H9 (cell line): ENCODE data around the gene CCDC57. TPM values are rescaled to one million over a fixed set of nuclear protein-coding genes. Genes with fewer than 3 reads are reported as not detected.
"Not testable (repeated sequence)": the region's sequence is repeated elsewhere in the genome, so short reads cannot be mapped to it uniquely, and the experiment has no call there.

Source experiments
- DNase-seq: peaks from one replicate; pipeline ENCODE4 v3.0.0-alpha.2; 2017
- H2AFZ ChIP-seq: one replicate; pipeline ENCODE4 v1.6.1; 2013; ENCODE audit warnings: mild to moderate bottlenecking, low read length, control low read depth, moderate library complexity
- H2AK5ac ChIP-seq: 2 replicates; pipeline ENCODE4 v1.6.1; 2013; ENCODE audit warnings: low read length, control low read depth, mixed read lengths; ENCODE audit not compliant: insufficient read length
- H2BK120ac ChIP-seq: one replicate; pipeline ENCODE4 v1.6.1; 2013; ENCODE audit warnings: low read depth, mild to moderate bottlenecking, low read length, control low read depth, inconsistent platforms; ENCODE audit not compliant: poor library complexity, severe bottlenecking
- H2BK12ac ChIP-seq: 2 replicates; pipeline ENCODE4 v1.6.1; 2013; ENCODE audit warnings: low read length, control low read depth, mixed read lengths, low read depth; ENCODE audit not compliant: insufficient read length
- H2BK15ac ChIP-seq: 2 replicates; pipeline ENCODE4 v1.6.1; 2013; ENCODE audit warnings: low read depth, low read length, control low read depth
- H2BK20ac ChIP-seq: one replicate; pipeline ENCODE4 v1.6.1; 2013; ENCODE audit warnings: low read depth, mild to moderate bottlenecking, low read length, control low read depth, inconsistent platforms; ENCODE audit not compliant: poor library complexity, severe bottlenecking
- H2BK5ac ChIP-seq: 2 replicates; pipeline ENCODE4 v1.6.1; 2013; ENCODE audit warnings: low read length, control low read depth, mixed read lengths; ENCODE audit not compliant: insufficient read length
- H3K14ac ChIP-seq: 2 replicates; pipeline ENCODE4 v1.6.1; 2013; ENCODE audit warnings: low read length, control low read depth; ENCODE audit not compliant: insufficient read depth
- H3K18ac ChIP-seq: 2 replicates; pipeline ENCODE4 v1.6.1; 2013; ENCODE audit warnings: low read depth, mild to moderate bottlenecking, mixed read lengths, low read length, control low read depth; ENCODE audit not compliant: insufficient read length
- H3K23ac ChIP-seq: 2 replicates; pipeline ENCODE4 v1.6.1; 2013; ENCODE audit warnings: low read length, control low read depth, mixed read lengths, low read depth; ENCODE audit not compliant: insufficient read length
- H3K23me2 ChIP-seq: 2 replicates; pipeline ENCODE4 v1.6.1; 2013; ENCODE audit warnings: low read depth, mild to moderate bottlenecking, mixed read lengths, low read length, control low read depth; ENCODE audit not compliant: insufficient read length, poor library complexity, severe bottlenecking
- H3K27ac ChIP-seq: 2 replicates; pipeline ENCODE4 v1.5.1; 2013; ENCODE audit warnings: low read length, control low read depth, mixed read lengths, low read depth; ENCODE audit not compliant: insufficient read length
- H3K27me3 ChIP-seq: 2 replicates; pipeline ENCODE4 v1.6.1; 2013; ENCODE audit warnings: low read length, control low read depth, inconsistent platforms; ENCODE audit not compliant: insufficient read depth
- H3K4ac ChIP-seq: 2 replicates; pipeline ENCODE4 v1.6.1; 2013; ENCODE audit warnings: low read depth, mild to moderate bottlenecking, control low read depth, inconsistent platforms, low read length, moderate library complexity
- H3K4me1 ChIP-seq: 2 replicates; pipeline ENCODE4 v1.6.1; 2013; ENCODE audit warnings: low read length, control low read depth, inconsistent platforms; ENCODE audit not compliant: insufficient read depth
- H3K4me2 ChIP-seq: 2 replicates; pipeline ENCODE4 v1.6.1; 2013; ENCODE audit warnings: low read length, control low read depth, mixed read lengths; ENCODE audit not compliant: insufficient read length, insufficient read depth
- H3K56ac ChIP-seq: 2 replicates; pipeline ENCODE4 v1.6.1; 2013; ENCODE audit warnings: low read depth, mild to moderate bottlenecking, mixed read lengths, low read length, control low read depth; ENCODE audit not compliant: insufficient read length
- H3K79me1 ChIP-seq: 2 replicates; pipeline ENCODE4 v1.6.1; 2013; ENCODE audit warnings: low read depth, mild to moderate bottlenecking, moderate library complexity, low read length, control low read depth, inconsistent platforms; ENCODE audit not compliant: insufficient read depth, poor library complexity, severe bottlenecking
- H3K79me2 ChIP-seq: 2 replicates; pipeline ENCODE4 v1.6.1; 2013; ENCODE audit warnings: low read length, control low read depth, inconsistent platforms; ENCODE audit not compliant: insufficient read depth
- H3K9ac ChIP-seq: 2 replicates; pipeline ENCODE4 v1.6.1; 2013; ENCODE audit warnings: low read length, control low read depth, mixed read lengths; ENCODE audit not compliant: insufficient read length; ENCODE audit errors: extremely low read depth
- H3K9me3 ChIP-seq: one replicate; pipeline ENCODE4 v1.6.1; 2013; ENCODE audit warnings: low read depth, low read length, inconsistent platforms; ENCODE audit not compliant: control insufficient read depth
- H3T11ph ChIP-seq: one replicate; pipeline ENCODE4 v1.6.1; 2013; ENCODE audit warnings: mild to moderate bottlenecking, low read length, control low read depth, inconsistent platforms
- H4K20me1 ChIP-seq: one replicate; pipeline ENCODE4 v1.6.1; 2013; ENCODE audit not compliant: control insufficient read depth, insufficient read length, insufficient read depth
- H4K5ac ChIP-seq: 2 replicates; pipeline ENCODE4 v1.6.1; 2013; ENCODE audit warnings: low read depth, mild to moderate bottlenecking, mixed read lengths, low read length, control low read depth; ENCODE audit not compliant: insufficient read length
- H4K8ac ChIP-seq: replicated peaks from 2 replicates; pipeline ENCODE4 v1.6.1; 2013; ENCODE audit warnings: low read length, control low read depth, mixed read lengths, low read depth; ENCODE audit not compliant: insufficient read length
- H4K91ac ChIP-seq: 2 replicates; pipeline ENCODE4 v1.6.1; 2013; ENCODE audit warnings: low read depth, mild to moderate bottlenecking, moderate library complexity, mixed read lengths, low read length, control low read depth; ENCODE audit not compliant: insufficient read length
- H3K27ac Mint-ChIP-seq, 3 experiments: 2 replicates in 2 of 3; 3 replicates in 1 of 3; pipeline ENCODE4 v1.8.0; 2020 to 2021; ENCODE audit warnings: mixed read lengths in 3 of 3, mild to moderate bottlenecking in 1 of 3, moderate library complexity in 1 of 3
- H3K27me3 Mint-ChIP-seq: 2 replicates; pipeline ENCODE4 v1.8.0; 2021; ENCODE audit warnings: low read depth, mild to moderate bottlenecking, moderate library complexity, mixed read lengths
- H3K36me3 Mint-ChIP-seq, 3 experiments: 2 replicates in 2 of 3; 3 replicates in 1 of 3; pipeline ENCODE4 v1.8.0; 2020 to 2021; ENCODE audit warnings: low read depth in 3 of 3, mixed read lengths in 3 of 3; ENCODE audit not compliant: insufficient read depth in 1 of 3
- H3K4me1 Mint-ChIP-seq, 2 experiments: 2 replicates each; pipeline ENCODE4 v1.8.0; 2020; ENCODE audit warnings: mixed read lengths in 2 of 2
- H3K4me3 Mint-ChIP-seq, 2 experiments: 2 replicates in 1 of 2; 3 replicates in 1 of 2; pipeline ENCODE4 v1.8.0; 2020 to 2021; ENCODE audit warnings: mild to moderate bottlenecking in 2 of 2, mixed read lengths in 2 of 2, moderate library complexity in 1 of 2
- H3K9me3 Mint-ChIP-seq, 2 experiments: 2 replicates in 1 of 2; 3 replicates in 1 of 2; pipeline ENCODE4 v1.8.0; 2020; ENCODE audit warnings: mild to moderate bottlenecking in 2 of 2, mixed read lengths in 2 of 2, moderate library complexity in 1 of 2
- WGBS: extraction: QIAGEN DNeasy Blood & Tissue Kit; methylation state at CpG from one replicate; pipeline ENCODE4 v1.1.7; 2013; ENCODE audit warnings: missing lambda C conversion rate, low lambda C conversion rate, mixed read lengths; ENCODE audit not compliant: insufficient read length; ENCODE audit errors: extremely low coverage; 5-methylcytosine and 5-hydroxymethylcytosine counted together
- total RNA-seq: library from RNA; stranded (reverse); gene quantifications from 2 replicates; pipeline ENCODE4 v1.2.1, GENCODE V29; 2021

The CCDC57 gene
- total RNA-seq, 1 experiment from 2014 or later = 11.0 TPM

- H3K56ac ChIP-seq, H4K8ac ChIP-seq, H3K4me1 Mint-ChIP-seq, H3T11ph ChIP-seq, H3K4me1 ChIP-seq, H3K4me2 ChIP-seq, H3K27me3 ChIP-seq, DNase-seq, H2AK5ac ChIP-seq, H3K79me2 ChIP-seq, H3K27ac Mint-ChIP-seq, H3K18ac ChIP-seq, H3K23me2 ChIP-seq, H2BK5ac ChIP-seq, H2BK120ac ChIP-seq, H3K27ac ChIP-seq, H2BK20ac ChIP-seq, H4K91ac ChIP-seq, H4K5ac ChIP-seq, H3K4me3 Mint-ChIP-seq, H2BK12ac ChIP-seq, H3K23ac ChIP-seq, H3K9me3 Mint-ChIP-seq, H3K14ac ChIP-seq, H3K27me3 Mint-ChIP-seq, H2AFZ ChIP-seq, H2BK15ac ChIP-seq, H3K9ac ChIP-seq, H4K20me1 ChIP-seq, H3K4ac ChIP-seq, H3K9me3 ChIP-seq: not testable (repeated sequence)
- H3K36me3 Mint-ChIP-seq = peaks cover 59 to 80% (median 76%) of the 10 kb centered on the region in 3 experiments; a peak in 6 of 7 replicates
- H3K79me1 ChIP-seq = peaks cover 18% of the 10 kb centered on the region
- WGBS = no CpG with 5 or more reads among the region's 39 CpGs
These were observed 41.5 kb upstream of the CCDC57 start for GRCh38 chr17:82254096-82254495.
